HG03575 (cell line): ENCODE measurements around the gene RAB44.

Source experiments
- ATAC-seq: cut with Tn5 transposase; IDR thresholded peaks from one replicate; pipeline ENCODE4 v1.9.1; 2021; ENCODE audit not compliant: unreplicated experiment, insufficient number of reproducible peaks, low FRiP score; ENCODE audit errors: extremely low read depth

Gene RAB44

DNA sequence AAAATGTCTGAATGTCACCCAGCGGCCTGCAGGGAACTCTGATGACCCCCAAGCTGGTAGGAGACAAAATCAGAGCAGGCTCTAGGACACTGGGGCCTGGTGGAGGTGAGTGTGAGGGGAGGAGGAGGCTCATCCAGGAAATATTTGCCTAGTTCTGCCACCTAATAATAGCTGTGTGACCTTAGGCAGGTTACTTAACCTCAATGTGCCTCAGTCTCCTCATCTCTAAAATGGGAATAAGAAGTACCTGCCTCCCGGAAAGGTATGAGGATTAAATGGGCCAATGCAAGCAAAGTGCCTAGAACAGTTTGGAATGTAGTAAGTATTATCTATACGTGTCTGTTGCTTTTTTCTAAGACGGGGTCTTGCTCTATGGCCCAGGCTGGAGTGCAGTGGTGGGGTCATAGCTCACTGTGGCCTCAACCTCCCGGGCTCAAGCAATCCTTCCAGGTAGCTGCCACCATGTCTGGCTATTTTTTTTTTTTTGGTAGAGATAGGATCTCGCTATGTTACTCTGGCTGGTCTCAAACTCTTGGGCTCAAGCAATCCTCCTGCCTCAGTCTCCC is 60.4 kb downstream of the RAB44 start:
- ATAC-seq, result no peak

GRCh38 chr6:36758516-36759147 is 61.0 kb downstream of the RAB44 start:
- no peak for ATAC-seq

GRCh38 chr6:36759148-36759759 is 61.6 kb downstream of the RAB44 start:
- ATAC-seq, result no peak

- ATAC-seq, result no peak
Observed at GRCh38 chr6:36760685-36761435, 63.2 kb downstream of the RAB44 start.

DNA sequence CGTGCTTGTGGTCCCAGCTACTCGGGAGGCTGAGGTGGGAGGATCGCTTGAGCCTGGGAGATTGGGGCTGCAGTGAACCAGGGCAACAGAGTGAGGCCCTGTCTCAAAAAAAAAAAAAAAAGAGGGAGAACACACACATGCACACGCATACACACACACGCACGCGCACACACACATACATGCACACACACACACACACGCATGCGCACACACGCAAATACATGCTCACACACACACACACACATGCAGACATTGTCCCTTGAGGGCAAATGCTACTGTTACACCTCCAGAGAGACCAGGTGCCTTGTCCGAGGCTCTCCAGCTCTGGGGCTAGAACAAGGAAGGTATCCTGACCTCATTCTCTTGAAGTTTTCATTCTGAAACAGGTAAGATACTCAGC is 64.5 kb downstream of the RAB44 start:
- ATAC-seq, result no peak

DNA sequence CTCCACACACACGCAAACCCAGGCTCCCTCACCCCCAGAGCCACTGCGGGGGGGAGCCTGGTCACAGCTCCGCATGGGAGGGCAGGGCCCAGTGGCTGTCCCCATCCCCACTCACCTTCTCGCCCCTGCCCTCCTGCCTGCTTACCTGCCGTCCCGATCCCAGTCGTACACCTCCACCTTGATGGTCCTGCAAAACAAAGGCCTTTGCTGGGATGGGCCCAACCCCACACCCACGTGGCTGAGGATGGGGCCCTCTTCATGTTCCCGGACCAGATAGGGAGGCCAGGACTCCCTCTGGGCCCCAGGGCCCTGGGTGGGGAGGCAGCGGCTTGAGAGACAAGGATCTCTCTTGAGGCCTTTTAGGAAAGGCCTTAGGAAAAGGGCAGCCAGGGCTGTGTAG is 67.6 kb downstream of the RAB44 start:
- ATAC-seq, result no peak

DNA sequence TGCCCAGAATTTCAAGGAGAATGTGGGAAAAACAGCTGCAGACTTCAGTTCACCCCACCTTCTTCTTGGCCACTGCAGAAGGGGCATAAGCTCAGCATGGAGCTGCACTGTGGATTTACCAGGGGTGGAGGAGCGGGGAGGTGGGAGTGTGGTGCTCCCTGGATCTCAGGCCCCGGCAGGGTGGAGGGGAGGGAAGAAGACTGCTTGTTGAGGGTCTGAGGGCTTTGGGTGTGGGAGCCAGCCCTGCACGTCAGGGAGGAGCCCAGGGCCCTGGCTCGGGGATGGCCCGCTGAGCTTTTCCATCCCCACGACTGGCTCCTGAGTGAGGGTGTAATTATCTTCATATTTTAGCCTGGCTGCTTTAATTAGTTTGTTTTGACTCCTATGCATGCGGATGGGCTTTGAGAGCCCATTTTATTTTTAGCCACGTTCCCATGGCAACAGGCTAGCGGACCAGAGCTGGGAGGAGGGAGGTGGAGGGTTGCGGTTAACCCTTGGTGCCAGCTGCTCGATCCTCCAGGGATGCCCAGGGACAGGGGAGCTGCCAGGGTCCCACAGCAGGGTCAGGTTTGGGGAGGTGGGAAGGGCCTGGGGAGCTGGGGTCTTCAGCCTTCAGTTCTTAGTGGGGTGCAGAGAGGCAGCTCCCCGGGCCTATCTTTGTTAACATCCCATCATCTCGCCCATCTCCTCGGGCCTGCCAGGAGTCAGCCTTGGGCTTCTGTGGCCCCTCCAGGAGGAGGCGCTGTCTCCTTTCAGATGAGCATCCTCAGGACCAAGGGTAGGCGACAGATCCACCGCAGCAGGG is 68.2 kb downstream of the RAB44 start:
- ATAC-seq, result no peak

DNA sequence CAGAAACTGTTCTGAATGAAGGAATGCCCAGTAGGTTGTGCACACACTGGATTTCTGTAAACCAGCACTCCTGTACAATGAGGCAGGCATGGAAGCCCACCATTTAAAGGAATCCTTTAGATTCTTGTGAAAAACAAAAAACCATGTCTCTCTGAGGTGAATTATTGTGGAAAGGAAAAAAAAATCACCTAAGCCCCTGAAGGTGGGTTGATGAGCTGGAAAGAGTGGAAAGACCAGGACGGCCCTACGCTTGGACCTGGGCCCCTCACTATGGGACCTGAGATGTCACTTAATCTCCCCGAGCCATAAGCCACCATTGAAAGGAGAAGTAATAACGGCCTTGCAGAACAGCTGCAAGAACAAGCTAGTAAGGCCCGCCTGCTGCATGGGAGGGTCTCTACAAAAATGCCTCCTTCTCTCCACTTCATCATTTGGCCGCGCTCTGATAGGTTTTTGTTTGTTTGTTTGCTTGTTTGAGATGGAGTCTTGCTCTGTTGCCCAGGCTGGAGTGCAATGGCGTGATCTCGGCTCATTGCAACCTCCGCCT is 68.8 kb downstream of the RAB44 start:
- no peak for ATAC-seq

DNA sequence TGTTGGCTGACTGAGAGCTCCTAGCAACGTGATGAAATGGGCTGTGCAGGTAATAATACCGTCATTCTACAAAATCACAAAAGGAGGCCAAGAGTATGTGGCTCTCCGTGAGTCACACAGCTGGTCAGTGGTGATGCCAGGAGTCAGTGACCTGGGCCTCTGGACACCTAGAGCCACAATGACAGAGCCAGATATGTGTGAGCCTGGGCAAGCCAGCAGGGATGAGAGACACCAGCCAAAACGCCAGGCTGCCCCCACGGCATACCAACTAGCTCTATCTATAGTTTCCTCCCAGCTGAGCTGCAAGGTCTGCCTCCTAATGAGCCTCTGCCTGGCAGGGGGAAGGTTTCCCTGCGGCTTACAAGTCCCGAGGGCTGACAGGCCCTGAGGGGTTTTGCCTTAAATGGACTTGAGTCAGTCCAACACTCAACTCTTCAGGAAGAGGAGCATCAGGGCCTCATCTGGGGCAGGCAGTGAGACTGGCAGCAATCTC is 71.6 kb downstream of the RAB44 start:
- no peak for ATAC-seq

DNA sequence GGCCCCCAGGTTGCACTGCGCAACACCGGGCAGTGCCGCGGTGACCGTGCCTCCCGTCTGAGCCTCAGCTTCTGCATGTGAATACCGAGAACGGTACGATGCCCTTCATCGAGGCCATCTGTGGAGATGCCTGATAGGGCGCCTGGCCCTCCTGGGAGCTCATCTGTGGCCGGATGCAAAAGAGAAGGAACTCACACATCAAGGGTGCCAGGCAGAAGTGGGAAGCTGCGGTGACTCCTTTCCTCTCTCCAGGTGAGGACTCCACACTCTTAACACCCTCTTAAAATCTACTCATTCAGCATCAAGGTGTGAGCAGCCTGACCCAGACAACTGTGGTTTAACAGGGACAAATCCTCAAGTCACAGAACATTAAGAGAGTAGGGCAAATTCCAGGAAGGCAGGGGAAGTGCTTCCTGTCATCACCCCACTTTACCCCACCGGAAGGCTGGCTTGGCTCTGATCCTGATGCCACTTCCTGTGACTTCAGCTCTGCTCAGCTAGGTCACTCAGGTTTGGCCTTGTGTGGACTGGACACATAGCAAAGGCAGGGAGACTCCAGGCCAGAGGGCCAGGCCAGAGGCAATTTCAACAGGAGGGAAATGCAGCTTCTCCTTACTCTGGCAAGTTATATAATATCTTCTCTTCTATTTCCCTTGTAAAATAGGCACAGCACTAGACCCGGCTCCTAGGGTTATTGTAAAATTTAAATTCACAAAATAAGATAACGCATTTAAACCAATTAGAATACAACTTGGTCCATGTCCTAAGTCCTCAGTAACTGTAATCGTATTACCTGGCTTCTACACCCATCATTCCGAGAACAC is 72.3 kb downstream of the RAB44 start:
- no peak for ATAC-seq

GRCh38 chr6:36771145-36771544 is 73.5 kb downstream of the RAB44 start:
- no peak for ATAC-seq

DNA sequence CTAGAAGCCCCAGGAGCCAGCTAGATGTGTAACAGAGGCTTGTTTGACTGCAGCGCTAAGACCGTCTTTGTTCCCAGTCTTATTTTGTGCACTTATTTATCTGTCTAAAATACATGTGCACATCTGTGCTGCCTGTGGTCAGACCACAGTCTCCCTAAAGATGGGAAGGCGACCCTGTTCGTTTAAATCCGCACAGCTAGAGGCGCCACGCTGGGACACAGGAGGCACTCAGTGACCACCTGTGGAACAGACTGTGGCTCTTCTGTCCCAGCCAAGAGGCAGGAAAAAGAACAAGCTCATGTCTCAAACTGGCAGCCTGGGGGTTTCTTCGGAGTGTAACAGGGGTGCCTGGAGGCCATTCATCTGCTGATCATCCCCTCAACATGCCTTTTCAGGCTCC is 74.8 kb downstream of the RAB44 start:
- ATAC-seq, result no peak

DNA sequence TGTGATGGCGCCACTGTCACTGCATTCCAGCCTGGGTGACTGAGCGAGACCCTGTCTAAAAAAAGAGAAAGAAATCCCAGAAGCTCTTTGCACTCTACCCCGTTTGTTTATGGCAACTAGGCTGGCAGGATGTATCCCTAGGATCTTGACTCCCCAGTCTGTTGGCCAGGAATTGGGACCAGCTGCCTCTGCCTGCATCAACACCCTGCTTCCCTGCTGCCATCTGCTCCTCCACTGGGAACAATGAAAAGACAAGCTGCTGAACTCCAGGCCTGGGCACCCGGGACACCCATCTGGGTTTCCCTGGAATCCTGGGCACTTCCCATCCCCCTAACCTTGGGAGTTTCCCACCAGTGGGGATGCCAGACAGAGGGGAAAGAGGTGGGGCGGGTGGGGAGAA is 76.7 kb downstream of the RAB44 start:
- ATAC-seq, result no peak

DNA sequence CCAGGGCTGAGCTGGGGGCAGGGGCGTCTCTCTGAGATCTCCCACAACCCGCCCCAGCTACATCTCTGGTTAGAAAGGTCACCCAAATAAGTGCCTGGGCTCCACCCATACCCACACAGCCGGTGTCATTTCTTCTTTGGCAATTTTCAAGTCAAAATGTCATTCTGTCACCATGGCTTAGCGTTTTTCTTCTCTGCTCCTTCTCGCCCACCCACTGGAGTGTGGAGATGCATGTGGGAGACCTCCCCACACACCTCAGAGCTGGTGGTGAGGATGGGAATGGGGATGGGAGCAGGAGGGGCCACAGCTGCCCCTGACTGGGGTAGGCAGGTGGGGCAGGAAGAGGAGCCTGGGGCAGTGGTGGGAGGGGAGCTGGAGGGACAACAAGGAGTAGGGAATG is 78.5 kb downstream of the RAB44 start:
- ATAC-seq, result no peak

GRCh38 chr6:36777801-36778200 is 80.2 kb downstream of the RAB44 start:
- no peak for ATAC-seq

GRCh38 chr6:36779227-36779626 is 81.6 kb downstream of the RAB44 start:
- no peak for ATAC-seq

DNA sequence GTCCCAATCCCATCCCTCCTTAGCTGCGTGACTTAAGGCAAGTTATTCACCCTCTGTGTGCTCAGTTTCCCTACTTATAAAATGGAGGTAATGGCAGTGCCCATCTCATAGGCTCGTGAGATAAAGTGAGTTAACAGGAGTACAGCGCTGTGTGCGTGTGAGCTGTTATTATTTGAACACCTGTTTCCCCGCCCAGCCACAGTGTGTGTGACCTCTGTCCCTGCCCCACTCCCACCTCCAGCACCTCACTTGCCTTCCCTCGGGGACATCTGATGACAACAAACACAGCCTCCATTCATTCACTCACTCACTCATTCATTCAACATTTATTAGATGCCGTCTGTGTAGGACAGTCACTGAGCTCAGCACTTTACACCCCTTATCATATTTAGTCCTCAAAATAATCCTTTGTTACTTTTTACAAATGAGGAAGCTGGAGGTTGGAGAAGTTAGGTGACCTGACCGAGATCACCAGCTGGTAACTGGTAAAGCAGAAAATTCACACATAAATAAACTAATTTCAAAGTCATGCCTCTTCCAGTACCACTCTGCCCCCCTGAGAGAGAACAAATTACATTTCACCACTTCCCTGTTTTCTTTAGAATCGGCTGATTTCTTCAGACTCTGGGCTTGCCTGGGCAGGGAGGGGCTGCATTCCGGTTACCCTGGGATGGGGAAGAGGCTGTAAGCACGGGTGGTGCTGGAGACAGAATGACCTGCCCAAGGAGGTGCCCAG is 83.0 kb downstream of the RAB44 start:
- ATAC-seq, result no peak

- ATAC-seq, result no peak
Observed at GRCh38 chr6:36781669-36782068, 84.0 kb downstream of the RAB44 start.
